CD4-positive, alpha-beta T cell treated with Interleukin-15 for 4 hours (primary cell): ENCODE measurements around the gene TNFAIP8L3.
"Not testable (repeated sequence)": the region's sequence is repeated elsewhere in the genome, so short reads cannot be mapped to it uniquely, and the experiment has no call there.

Source experiments
- DNase-seq: peaks from one replicate; pipeline ENCODE4 v3.0.0-alpha.2; 2020; ENCODE audit warnings: low spot score

Gene TNFAIP8L3

DNA sequence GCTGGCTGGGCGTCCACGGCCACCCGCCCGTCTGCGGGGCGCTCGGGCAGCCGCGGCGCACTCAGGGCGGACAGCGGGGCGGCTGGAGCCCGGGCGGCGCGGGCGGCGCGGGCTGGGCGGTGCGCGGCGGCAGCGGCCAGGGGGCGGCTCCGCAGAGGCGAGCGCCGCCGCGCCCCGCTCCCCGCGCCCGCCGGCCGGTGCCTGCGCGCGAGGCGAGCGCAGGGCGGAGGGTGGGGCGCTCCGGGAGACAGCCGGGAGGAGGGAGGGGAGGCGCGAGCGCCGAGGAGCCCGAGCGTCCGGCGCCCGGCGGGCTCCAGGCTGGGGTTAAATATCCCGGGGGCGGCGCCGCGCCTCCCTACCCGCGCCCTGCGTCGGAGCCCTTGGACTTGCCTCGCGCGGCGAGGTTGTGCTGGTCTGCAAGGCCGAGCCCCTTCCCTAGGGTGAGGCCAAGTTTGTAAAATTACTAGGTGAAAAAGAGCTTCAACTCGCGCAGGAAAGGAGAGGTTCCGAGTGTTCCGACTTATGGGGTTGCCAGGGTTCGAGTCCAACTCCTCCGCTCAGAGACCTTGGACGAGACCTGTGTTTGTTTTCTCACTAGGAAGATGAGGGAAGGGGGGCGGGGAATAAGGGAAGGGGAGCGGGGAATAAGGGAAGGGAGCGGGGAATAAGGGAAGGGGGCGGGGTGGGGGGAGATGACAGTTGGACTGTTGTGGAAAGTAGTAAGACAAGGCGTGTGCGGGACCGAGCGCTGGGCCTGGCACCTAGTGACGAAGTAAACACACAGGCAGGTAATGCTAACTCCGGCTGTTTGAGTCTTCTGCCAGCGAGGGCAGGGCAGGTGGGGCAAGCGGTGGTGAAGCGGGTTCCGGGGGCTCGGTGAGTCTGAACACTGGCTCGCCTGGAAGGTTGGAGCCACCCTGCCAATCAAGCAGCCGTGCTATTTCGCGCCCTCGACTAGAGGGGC, at the start of gene TNFAIP8L3:
Gene TNFAIP8L3, minus strand, starts transcription at position 301 of the 964 bp plus-strand sequence. CDS start 311 bp downstream, outside the sequence.
- no peak for DNase-seq

DNA sequence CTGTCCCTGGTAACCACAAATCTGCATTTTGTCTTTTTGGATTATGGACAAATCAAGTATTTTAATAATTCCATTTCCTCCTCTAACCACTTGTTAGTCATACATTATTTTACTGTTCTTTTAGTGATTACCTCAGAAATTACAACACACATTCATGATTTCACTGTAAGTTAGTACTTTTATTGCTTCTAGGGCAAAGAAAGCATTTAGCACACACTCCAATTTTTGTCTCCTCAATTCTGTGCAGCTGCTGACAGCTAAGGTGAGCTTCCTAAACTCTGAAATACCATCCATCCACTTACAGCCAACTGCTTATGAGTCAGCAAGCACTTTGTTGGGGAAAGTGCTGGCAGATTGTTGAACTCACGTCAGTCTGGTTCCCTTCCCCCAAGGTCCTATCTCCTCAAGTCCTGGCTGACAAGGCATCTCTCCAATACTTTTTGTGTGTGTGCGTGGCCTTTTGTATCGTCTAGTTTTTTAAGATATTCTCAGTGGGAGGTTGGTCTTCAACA, 49.4 kb upstream of the TNFAIP8L3 start:
- DNase-seq = no peak

- DNase-seq = not testable (repeated sequence)
These were observed 45.6 kb upstream of the TNFAIP8L3 start for GRCh38 chr15:51140347-51140746.

DNA sequence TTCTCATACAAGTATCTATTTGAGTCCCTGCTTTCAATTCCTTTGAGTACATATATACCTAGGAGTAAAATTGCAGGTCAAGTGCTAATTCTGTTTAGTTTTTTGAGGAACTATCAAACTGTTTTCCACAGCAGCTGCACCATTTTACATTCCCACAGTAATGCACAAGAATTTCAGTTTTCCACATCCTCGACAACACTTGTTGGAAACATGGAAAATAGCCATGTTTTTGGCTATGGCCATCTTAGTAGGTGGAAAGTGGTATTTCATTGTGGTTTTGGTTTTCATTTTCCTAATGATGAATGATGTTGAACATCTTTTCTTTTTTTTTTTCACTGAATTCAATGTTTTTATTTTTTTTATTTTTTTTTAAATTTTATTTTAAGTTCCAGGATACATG, 44.4 kb upstream of the TNFAIP8L3 start:
- DNase-seq = no peak

DNA sequence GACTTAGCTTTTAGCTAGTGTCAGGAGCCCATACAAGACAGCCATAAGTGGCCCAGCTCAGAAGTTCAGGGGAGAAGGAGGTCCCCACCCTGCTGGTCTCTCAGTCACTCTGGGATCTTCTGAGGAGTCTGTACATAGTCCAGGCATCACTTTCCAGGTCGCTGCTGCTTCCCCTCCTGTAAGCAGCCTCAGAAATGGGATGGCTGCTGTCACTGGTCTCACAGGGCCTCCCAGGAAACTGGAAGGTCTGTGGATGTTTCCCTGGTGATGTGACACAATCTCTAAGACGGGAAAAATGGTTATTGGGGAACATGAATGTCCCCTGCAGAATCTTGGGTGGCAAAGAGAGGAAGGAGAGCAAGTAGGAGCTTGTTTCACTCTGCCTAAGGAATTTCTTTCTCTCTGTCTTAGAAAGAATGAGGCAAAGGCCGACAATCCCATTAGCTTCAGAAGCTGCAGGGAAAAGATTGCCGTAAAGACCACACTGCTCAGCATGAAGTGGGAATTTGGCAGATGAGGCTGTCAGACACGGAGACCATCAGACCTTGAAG, 43.2 kb upstream of the TNFAIP8L3 start:
- no peak for DNase-seq

- DNase-seq = no peak
These were observed 42.3 kb upstream of the TNFAIP8L3 start for GRCh38 chr15:51137024-51137423.

DNA sequence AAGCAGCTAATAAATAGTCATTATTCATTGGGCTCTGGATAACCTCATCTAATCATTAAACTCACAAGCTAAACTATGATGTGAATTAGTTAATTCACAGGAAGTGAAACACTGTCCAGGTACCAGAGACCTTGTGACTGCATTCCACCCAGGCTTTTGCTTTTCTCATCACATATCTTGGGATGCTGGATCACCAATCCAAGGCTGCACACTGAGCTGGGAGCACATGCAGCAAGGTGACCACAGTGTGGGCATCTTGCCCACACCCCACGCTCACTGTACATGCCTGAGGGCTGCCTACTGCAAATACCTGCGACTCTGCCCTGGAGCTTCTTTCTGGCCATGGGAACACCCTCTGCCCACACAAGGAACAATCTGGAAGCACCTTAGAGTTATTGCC, 40.6 kb upstream of the TNFAIP8L3 start:
- DNase-seq = no peak

- no peak for DNase-seq
These were observed 39.9 kb upstream of the TNFAIP8L3 start for GRCh38 chr15:51134416-51135199.

GRCh38 chr15:51133140-51133765, 38.5 kb upstream of the TNFAIP8L3 start:
- DNase-seq = no peak

- no peak for DNase-seq
These were observed 37.9 kb upstream of the TNFAIP8L3 start for GRCh38 chr15:51132384-51133139.

GRCh38 chr15:51131596-51132290, 37.0 kb upstream of the TNFAIP8L3 start:
- DNase-seq = no peak

- DNase-seq = no peak
These were observed 35.6 kb upstream of the TNFAIP8L3 start for GRCh38 chr15:51130344-51130743.

GRCh38 chr15:51129535-51130188, 35.0 kb upstream of the TNFAIP8L3 start:
- no peak for DNase-seq

GRCh38 chr15:51128701-51129100, 34.0 kb upstream of the TNFAIP8L3 start:
- no peak for DNase-seq

GRCh38 chr15:51126842-51127241, 32.1 kb upstream of the TNFAIP8L3 start:
- no peak for DNase-seq

GRCh38 chr15:51123002-51123401, 28.3 kb upstream of the TNFAIP8L3 start:
- not testable (repeated sequence) for DNase-seq

DNA sequence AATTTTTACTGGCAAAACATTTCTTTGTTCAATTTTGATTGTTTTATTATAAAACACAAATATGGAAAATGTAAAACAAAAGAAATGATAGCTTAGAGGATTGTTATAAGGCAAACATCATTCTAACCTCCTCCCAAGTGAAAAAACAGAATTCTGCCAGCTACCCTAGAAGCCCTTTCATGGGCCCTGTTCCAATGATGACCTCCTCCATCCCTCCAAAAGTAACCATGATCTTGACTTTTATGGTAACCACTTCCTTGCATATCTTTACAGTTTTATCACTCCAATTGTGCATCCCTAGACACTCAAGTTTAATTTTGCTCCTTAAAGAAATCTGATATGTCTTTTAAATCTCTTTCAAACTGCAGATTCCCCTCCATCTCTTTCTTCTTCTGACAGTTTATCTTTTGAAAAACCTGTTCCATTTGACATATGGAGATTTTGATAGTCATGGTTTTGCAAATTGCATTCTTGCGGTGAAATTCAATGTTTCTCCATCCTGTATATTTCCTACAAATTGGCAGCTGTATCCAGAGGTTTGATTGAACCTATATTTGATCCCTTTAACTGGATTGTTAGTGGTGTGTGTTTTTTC, 27.0 kb upstream of the TNFAIP8L3 start:
- no peak for DNase-seq

DNA sequence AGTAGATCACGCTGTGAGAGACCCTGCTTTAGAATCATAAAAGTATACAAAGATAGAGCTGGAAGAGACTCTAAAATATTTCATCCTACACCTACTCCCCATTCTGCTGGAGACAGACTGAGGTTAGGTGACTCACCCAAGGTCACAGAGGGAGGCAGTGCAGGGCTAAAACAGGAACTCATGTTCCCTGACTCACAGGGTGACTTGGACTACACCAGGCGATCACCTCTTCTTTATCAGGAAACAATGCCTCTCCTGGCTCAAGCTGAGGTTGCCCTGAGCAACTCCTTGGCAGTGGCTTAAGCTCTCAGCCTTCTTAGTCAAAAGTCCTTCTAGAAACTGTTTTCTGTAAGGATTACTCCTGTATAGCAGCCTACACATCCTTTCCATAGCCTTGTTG, 26.4 kb upstream of the TNFAIP8L3 start:
- DNase-seq = no peak

DNA sequence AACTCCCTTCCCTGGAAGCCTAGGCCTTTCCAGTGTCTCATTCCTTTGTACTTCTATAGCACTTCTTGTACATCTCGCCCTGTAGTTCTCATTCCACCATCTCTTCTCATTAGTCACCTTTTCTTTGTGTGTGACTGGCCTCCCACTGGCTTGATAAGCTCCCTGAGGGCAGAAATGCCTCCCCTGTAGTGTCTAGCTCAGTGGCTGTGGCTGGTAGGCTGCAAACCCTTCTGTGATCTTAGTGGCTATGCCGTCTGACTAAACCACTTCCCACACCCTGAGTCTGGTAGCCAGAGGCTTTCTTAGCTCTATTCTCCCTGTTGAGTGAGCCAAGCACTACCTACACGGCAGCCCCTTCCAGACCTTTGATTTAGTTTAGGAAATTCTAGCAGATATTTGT, 24.4 kb upstream of the TNFAIP8L3 start:
- DNase-seq = no peak

DNA sequence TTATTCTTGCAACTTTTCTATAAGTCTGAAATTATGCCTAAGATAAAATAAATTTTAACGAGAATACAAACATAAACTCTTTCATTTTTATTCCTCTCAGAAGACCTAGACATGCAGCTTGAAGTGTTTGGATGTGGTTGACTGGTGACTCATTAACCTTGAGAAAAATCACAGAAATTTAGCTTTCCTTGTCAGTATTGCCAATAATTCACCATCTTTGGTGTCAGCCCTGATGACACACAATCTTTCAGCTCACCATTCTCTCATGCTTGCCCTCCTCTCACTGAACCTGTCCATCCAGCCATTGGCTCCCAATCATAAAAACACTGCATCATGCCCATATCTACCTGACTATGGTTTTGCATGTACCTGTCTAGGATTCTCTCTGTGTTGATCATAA, 22.6 kb upstream of the TNFAIP8L3 start:
- no peak for DNase-seq
